Neural cell (in vitro differentiated cells): ENCODE measurements around the gene RABGAP1L. TPM values are rescaled to one million over a fixed set of nuclear protein-coding genes. Genes with fewer than 3 reads are reported as not detected.

Source experiments
- H2AFZ ChIP-seq: fragments of 200-600, 300-800 bp; sonication (generic), shearing (Covaris generic); 2 replicates; pipeline ENCODE4 v1.6.0; 2014; ENCODE audit warnings: low read depth, mild to moderate bottlenecking, antibody characterized with exemption, low read length, moderate library complexity
- H3F3A ChIP-seq: fragments of 200-600 bp; shearing (Covaris generic); 2 replicates; pipeline ENCODE4 v1.6.1; 2016; ENCODE audit warnings: mild to moderate bottlenecking, moderate library complexity, mixed read lengths, antibody characterized with exemption, low read length; ENCODE audit not compliant: insufficient read depth, poor library complexity, severe bottlenecking
- H3K27ac ChIP-seq: fragments of 200-600, 300-800 bp; sonication (generic), shearing (Covaris generic); 2 replicates; pipeline ENCODE4 v1.5.1; 2014; ENCODE audit warnings: mild to moderate bottlenecking, low read length, moderate library complexity
- H3K27me3 ChIP-seq: fragments of 300-800, 200-600 bp; sonication (generic), shearing (Covaris generic); 2 replicates; pipeline ENCODE4 v1.6.0; 2014; ENCODE audit warnings: mild to moderate bottlenecking, low read depth, low read length, moderate library complexity; ENCODE audit not compliant: insufficient read depth
- H3K36me3 ChIP-seq: fragments of 300-800, 200-600 bp; sonication (generic), shearing (Covaris generic); 2 replicates; pipeline ENCODE4 v1.5.1; 2014; ENCODE audit warnings: mild to moderate bottlenecking, antibody characterized with exemption, low read length, moderate library complexity; ENCODE audit not compliant: insufficient read depth
- H3K4me2 ChIP-seq: fragments of 300-800, 200-600 bp; sonication (generic), shearing (Covaris generic); 2 replicates; pipeline ENCODE4 v1.6.0; 2014; ENCODE audit warnings: mild to moderate bottlenecking, low read length
- H3K4me3 ChIP-seq: fragments of 300-800, 200-600 bp; sonication (generic), shearing (Covaris generic); 2 replicates; pipeline ENCODE4 v1.5.1; 2014; ENCODE audit warnings: mild to moderate bottlenecking, low read length, moderate library complexity
- H3K79me2 ChIP-seq: fragments of 200-600 bp; shearing (Covaris generic); replicated peaks from 2 replicates; pipeline ENCODE4 v1.6.0; 2014; ENCODE audit warnings: mild to moderate bottlenecking, low read length, moderate library complexity; ENCODE audit not compliant: insufficient read depth
- H3K9ac ChIP-seq: fragments of 300-800, 200-600 bp; sonication (generic), shearing (Covaris generic); 2 replicates; pipeline ENCODE4 v1.6.1; 2016; ENCODE audit warnings: mild to moderate bottlenecking, low read length, mixed read lengths
- H3K9me2 ChIP-seq: fragments of 200-600 bp; shearing (Covaris generic); 2 replicates; pipeline ENCODE4 v1.6.1; 2016; ENCODE audit warnings: mild to moderate bottlenecking, low read length, mixed read lengths; ENCODE audit not compliant: insufficient read depth
- H3K9me3 ChIP-seq: fragments of 200-600, 300-800 bp; sonication (generic), shearing (Covaris generic); 2 replicates; pipeline ENCODE4 v1.6.1; 2016; ENCODE audit warnings: mild to moderate bottlenecking, mixed run types, low read length, moderate library complexity, mixed read lengths
- H4K20me1 ChIP-seq: fragments of 200-600 bp; shearing (Covaris generic); 2 replicates; pipeline ENCODE4 v1.6.1; 2016; ENCODE audit warnings: mild to moderate bottlenecking, mixed run types; ENCODE audit not compliant: insufficient read depth
- EP300 ChIP-seq: fragments of 450-650 bp; conservative IDR thresholded peaks from 2 replicates; pipeline ENCODE4 v1.6.1; 2014; ENCODE audit warnings: antibody characterized with exemption, mild to moderate bottlenecking, moderate library complexity; ENCODE audit not compliant: poor library complexity, severe bottlenecking
- EZH2 ChIP-seq: fragments of 200-600, 300-800 bp; shearing (Covaris generic), sonication (generic); IDR thresholded peaks from 2 replicates; pipeline ENCODE4 v1.6.1; 2014; ENCODE audit warnings: antibody characterized with exemption, low read length, borderline replicate concordance, mild to moderate bottlenecking; ENCODE audit not compliant: insufficient read depth, poor library complexity, severe bottlenecking
- MXI1 ChIP-seq: fragments of 450-650 bp; conservative IDR thresholded peaks from 2 replicates; pipeline ENCODE4 v1.6.1; 2014; ENCODE audit warnings: antibody characterized with exemption, mild to moderate bottlenecking; ENCODE audit not compliant: poor library complexity, severe bottlenecking
- POLR2AphosphoS5 ChIP-seq: IDR thresholded peaks from 2 replicates; pipeline ENCODE4 v1.6.1; 2012
- RAD21 ChIP-seq: fragments of 450-650 bp; conservative IDR thresholded peaks from 2 replicates; pipeline ENCODE4 v1.6.1; 2014; ENCODE audit warnings: antibody characterized with exemption, mild to moderate bottlenecking, moderate library complexity
- SMC3 ChIP-seq: fragments of 450-650 bp; conservative IDR thresholded peaks from 2 replicates; pipeline ENCODE4 v1.6.1; 2014; ENCODE audit warnings: antibody characterized with exemption, mild to moderate bottlenecking, moderate library complexity; ENCODE audit not compliant: poor library complexity
- TAF1 ChIP-seq: IDR thresholded peaks from 2 replicates; pipeline ENCODE4 v1.6.1; 2012; ENCODE audit warnings: low read depth
- polyA plus RNA-seq: library from polyadenylated mRNA; depleted of rRNA; stranded (reverse); fragments of >200 nt; gene quantifications from 2 replicates; pipeline ENCODE4 v1.2.3, GENCODE V29; 2014
- TF ChIP-seq, protein P1 (sequence below): IDR thresholded peaks from 2 replicates; pipeline ENCODE4 v1.6.1; 2012; ENCODE audit warnings: borderline replicate concordance
- TF ChIP-seq, protein P2 (sequence below): fragments of 450-650 bp; IDR thresholded peaks from 2 replicates; pipeline ENCODE4 v1.5.1; 2014; ENCODE audit warnings: antibody characterized with exemption, mild to moderate bottlenecking, moderate library complexity; ENCODE audit not compliant: poor library complexity, severe bottlenecking

Gene RABGAP1L
- polyA plus RNA-seq, 1 donor from 2014 or later = 32.2 TPM

DNA sequence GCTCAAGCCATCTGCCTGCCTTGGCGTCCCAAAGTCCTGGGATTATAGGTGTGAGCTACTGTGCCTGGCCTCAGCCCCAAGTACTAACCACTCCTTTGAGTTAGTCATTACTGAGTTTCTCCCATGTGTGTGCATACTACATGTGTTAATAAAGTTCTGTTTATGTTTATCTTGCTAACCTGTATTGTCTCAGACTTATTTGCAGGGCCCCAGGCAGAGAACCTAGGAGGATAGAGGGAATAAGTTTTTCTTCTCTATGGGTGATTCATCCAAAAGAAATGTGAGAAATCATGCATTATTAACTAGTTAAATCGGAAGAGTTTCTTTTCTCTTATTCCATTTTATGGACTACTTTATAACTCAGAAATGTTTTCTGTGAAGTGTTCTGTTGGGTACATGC is 636.5 kb downstream of the RABGAP1L start:
- no peaks in the 10 kb centered on the region for H3K36me3 ChIP-seq
- TF ChIP-seq EZH2 (no peak), RAD21 (no peak), MXI1 (no peak), SMC3 (no peak), EP300 (no peak), POLR2AphosphoS5 (no peak), TAF1 (no peak)
- TF ChIP-seq, protein P1, sequence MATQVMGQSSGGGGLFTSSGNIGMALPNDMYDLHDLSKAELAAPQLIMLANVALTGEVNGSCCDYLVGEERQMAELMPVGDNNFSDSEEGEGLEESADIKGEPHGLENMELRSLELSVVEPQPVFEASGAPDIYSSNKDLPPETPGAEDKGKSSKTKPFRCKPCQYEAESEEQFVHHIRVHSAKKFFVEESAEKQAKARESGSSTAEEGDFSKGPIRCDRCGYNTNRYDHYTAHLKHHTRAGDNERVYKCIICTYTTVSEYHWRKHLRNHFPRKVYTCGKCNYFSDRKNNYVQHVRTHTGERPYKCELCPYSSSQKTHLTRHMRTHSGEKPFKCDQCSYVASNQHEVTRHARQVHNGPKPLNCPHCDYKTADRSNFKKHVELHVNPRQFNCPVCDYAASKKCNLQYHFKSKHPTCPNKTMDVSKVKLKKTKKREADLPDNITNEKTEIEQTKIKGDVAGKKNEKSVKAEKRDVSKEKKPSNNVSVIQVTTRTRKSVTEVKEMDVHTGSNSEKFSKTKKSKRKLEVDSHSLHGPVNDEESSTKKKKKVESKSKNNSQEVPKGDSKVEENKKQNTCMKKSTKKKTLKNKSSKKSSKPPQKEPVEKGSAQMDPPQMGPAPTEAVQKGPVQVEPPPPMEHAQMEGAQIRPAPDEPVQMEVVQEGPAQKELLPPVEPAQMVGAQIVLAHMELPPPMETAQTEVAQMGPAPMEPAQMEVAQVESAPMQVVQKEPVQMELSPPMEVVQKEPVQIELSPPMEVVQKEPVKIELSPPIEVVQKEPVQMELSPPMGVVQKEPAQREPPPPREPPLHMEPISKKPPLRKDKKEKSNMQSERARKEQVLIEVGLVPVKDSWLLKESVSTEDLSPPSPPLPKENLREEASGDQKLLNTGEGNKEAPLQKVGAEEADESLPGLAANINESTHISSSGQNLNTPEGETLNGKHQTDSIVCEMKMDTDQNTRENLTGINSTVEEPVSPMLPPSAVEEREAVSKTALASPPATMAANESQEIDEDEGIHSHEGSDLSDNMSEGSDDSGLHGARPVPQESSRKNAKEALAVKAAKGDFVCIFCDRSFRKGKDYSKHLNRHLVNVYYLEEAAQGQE = no peak
- TF ChIP-seq, protein P2, sequence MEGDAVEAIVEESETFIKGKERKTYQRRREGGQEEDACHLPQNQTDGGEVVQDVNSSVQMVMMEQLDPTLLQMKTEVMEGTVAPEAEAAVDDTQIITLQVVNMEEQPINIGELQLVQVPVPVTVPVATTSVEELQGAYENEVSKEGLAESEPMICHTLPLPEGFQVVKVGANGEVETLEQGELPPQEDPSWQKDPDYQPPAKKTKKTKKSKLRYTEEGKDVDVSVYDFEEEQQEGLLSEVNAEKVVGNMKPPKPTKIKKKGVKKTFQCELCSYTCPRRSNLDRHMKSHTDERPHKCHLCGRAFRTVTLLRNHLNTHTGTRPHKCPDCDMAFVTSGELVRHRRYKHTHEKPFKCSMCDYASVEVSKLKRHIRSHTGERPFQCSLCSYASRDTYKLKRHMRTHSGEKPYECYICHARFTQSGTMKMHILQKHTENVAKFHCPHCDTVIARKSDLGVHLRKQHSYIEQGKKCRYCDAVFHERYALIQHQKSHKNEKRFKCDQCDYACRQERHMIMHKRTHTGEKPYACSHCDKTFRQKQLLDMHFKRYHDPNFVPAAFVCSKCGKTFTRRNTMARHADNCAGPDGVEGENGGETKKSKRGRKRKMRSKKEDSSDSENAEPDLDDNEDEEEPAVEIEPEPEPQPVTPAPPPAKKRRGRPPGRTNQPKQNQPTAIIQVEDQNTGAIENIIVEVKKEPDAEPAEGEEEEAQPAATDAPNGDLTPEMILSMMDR = no peak
- no peak overlapping the region for H2AFZ ChIP-seq
- H3K27ac ChIP-seq = no peak overlapping the region
- H3K9me2 ChIP-seq = no peaks in the 10 kb centered on the region
- no peak overlapping the region for H3K4me2 ChIP-seq
- H3K27me3 ChIP-seq = no peaks in the 10 kb centered on the region
- H3F3A ChIP-seq = peaks cover 14% of the 10 kb centered on the region
- no peaks in the 10 kb centered on the region for H4K20me1 ChIP-seq
- no peak overlapping the region for H3K9ac ChIP-seq
- H3K79me2 ChIP-seq = peaks cover 3% of the 10 kb centered on the region
- H3K9me3 ChIP-seq = no peaks in the 10 kb centered on the region
- no peak overlapping the region for H3K4me3 ChIP-seq

DNA sequence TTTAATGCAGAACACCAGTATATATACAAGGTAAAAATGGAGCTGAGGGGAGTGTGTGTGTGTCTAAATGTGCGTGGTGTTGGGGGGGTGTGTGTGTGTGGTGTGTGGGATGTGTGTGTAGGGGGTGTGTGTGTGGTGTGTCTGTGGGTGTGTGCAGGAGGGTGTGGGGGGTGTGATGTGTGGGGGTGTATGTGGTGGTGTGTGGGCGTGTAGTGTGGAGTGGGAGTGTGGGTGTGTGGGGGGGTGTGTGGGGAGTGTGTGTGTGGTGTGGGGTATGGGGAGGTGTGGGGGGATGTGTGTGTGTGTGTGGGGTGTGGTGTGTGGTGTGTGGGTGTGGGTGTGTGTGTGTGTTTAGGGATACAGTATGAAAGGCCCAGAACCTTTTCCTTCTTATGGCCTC is 638.1 kb downstream of the RABGAP1L start:
- Histone ChIP-seq H4K20me1 (no peaks in the 10 kb centered on the region), H3K4me2 (no peak overlapping the region), H3K9me3 (no peaks in the 10 kb centered on the region), H3K27ac (no peak overlapping the region), H3K9me2 (no peaks in the 10 kb centered on the region), H3K27me3 (no peaks in the 10 kb centered on the region), H3K79me2 (peaks cover 19% of the 10 kb centered on the region), H3K4me3 (no peak overlapping the region), H3F3A (peaks cover 19% of the 10 kb centered on the region), H3K36me3 (no peaks in the 10 kb centered on the region), H2AFZ (no peak overlapping the region), H3K9ac (no peak overlapping the region)
- TF ChIP-seq RAD21 (no peak), EZH2 (no peak), MXI1 (no peak), TAF1 (no peak), SMC3 (no peak), EP300 (no peak), POLR2AphosphoS5 (no peak)
- TF ChIP-seq, protein P1 = no peak
- TF ChIP-seq, protein P2 = no peak
